ENCODE data around the gene SLC2A1. TPM values are rescaled to one million over a fixed set of nuclear protein-coding genes. Genes with fewer than 3 reads are reported as not detected.

SLC2A1 gene
- total RNA-seq, 1 donor from 2014 or later: 265 TPM

- peak overlapping the region; percentile 88 for H3K27ac Mint-ChIP-seq (ENCODE audit: unreplicated experiment)
- no peak for TF ChIP-seq CTCF (conservative IDR thresholded peaks at IDR 0.05)
- H3K9me3 Mint-ChIP-seq: no peaks in the 10 kb centered on the region
- peak overlapping the region; percentile 78 for H3K4me3 Mint-ChIP-seq
- H3K27me3 Mint-ChIP-seq (ENCODE audit: low read depth): peaks cover 2% of the 10 kb centered on the region
- DNase-seq (ENCODE audit: low read depth, low spot score): no peak
- H3K36me3 Mint-ChIP-seq (ENCODE audit: low read depth): peaks cover 24% of the 10 kb centered on the region
- H3K4me1 Mint-ChIP-seq: peaks cover 52% of the 10 kb centered on the region
Measured at GRCh38 chr1:42930178-42931107, 28.2 kb downstream of the SLC2A1 start.

GRCh38 chr1:42929434-42930177, 29.1 kb downstream of the SLC2A1 start:
- no peak for TF ChIP-seq CTCF (conservative IDR thresholded peaks at IDR 0.05)
- H3K9me3 Mint-ChIP-seq: no peaks in the 10 kb centered on the region
- peak overlapping the region; percentile 57 for H3K4me3 Mint-ChIP-seq
- peaks cover 23% of the 10 kb centered on the region for H3K36me3 Mint-ChIP-seq (ENCODE audit: low read depth)
- H3K4me1 Mint-ChIP-seq: peaks cover 58% of the 10 kb centered on the region
- DNase-seq (ENCODE audit: low read depth, low spot score): no peak
- peaks cover 2% of the 10 kb centered on the region for H3K27me3 Mint-ChIP-seq (ENCODE audit: low read depth)
- peak overlapping the region; percentile 16 for H3K27ac Mint-ChIP-seq (ENCODE audit: unreplicated experiment)

GRCh38 chr1:42928859-42929258, 29.8 kb downstream of the SLC2A1 start:
- H3K27me3 Mint-ChIP-seq (ENCODE audit: low read depth): peaks cover 8% of the 10 kb centered on the region
- H3K27ac Mint-ChIP-seq (ENCODE audit: unreplicated experiment): peak overlapping the region; percentile 16
- no peaks in the 10 kb centered on the region for H3K9me3 Mint-ChIP-seq
- H3K4me1 Mint-ChIP-seq: peaks cover 63% of the 10 kb centered on the region
- no peak for DNase-seq (ENCODE audit: low read depth, low spot score)
- TF ChIP-seq CTCF (conservative IDR thresholded peaks at IDR 0.05): no peak
- H3K4me3 Mint-ChIP-seq: peak overlapping the region; percentile 50
- peaks cover 22% of the 10 kb centered on the region for H3K36me3 Mint-ChIP-seq (ENCODE audit: low read depth)

- no peak for DNase-seq (ENCODE audit: low read depth, low spot score)
- TF ChIP-seq CTCF (conservative IDR thresholded peaks at IDR 0.05): no peak
- H3K27ac Mint-ChIP-seq (ENCODE audit: unreplicated experiment): no peak overlapping the region
- H3K4me1 Mint-ChIP-seq: peaks cover 65% of the 10 kb centered on the region
- peak overlapping the region; percentile 50 for H3K4me3 Mint-ChIP-seq
- peaks cover 13% of the 10 kb centered on the region for H3K27me3 Mint-ChIP-seq (ENCODE audit: low read depth)
- H3K36me3 Mint-ChIP-seq (ENCODE audit: low read depth): peaks cover 22% of the 10 kb centered on the region
- no peaks in the 10 kb centered on the region for H3K9me3 Mint-ChIP-seq
Measured at GRCh38 chr1:42927920-42928505, 30.7 kb downstream of the SLC2A1 start.

GRCh38 chr1:42927274-42927841, 31.3 kb downstream of the SLC2A1 start:
- H3K36me3 Mint-ChIP-seq (ENCODE audit: low read depth): peaks cover 22% of the 10 kb centered on the region
- H3K4me3 Mint-ChIP-seq: peak overlapping the region; percentile 50
- H3K27ac Mint-ChIP-seq (ENCODE audit: unreplicated experiment): peak overlapping the region; percentile 53
- peaks cover 12% of the 10 kb centered on the region for H3K27me3 Mint-ChIP-seq (ENCODE audit: low read depth)
- DNase-seq (ENCODE audit: low read depth, low spot score): no peak
- no peak for TF ChIP-seq CTCF (conservative IDR thresholded peaks at IDR 0.05)
- H3K9me3 Mint-ChIP-seq: no peaks in the 10 kb centered on the region
- peaks cover 65% of the 10 kb centered on the region for H3K4me1 Mint-ChIP-seq
